IPS DF 6.9 (cell line): Measurements from ENCODE around the gene CCNQ.

Experiments used
- DNase-seq: peaks from one replicate; pipeline ENCODE4 v3.0.0-alpha.2; 2013; ENCODE audit warnings: low read depth, low spot score
- H3K27ac ChIP-seq: one replicate; pipeline ENCODE4 v1.5.1; 2013; ENCODE audit warnings: low read length, control low read depth
- H3K27me3 ChIP-seq: 2 replicates; pipeline ENCODE4 v1.6.1; 2013; ENCODE audit warnings: mild to moderate bottlenecking, low read length; ENCODE audit not compliant: control insufficient read depth, insufficient read depth
- H3K36me3 ChIP-seq: 2 replicates; pipeline ENCODE4 v1.6.1; 2013; ENCODE audit warnings: low read length; ENCODE audit not compliant: control insufficient read depth, insufficient read depth
- H3K4me1 ChIP-seq: 2 replicates; pipeline ENCODE4 v1.6.1; 2013; ENCODE audit warnings: low read length; ENCODE audit not compliant: control insufficient read depth, insufficient read depth
- H3K4me3 ChIP-seq: 2 replicates; pipeline ENCODE4 v1.5.1; 2013; ENCODE audit warnings: mild to moderate bottlenecking, low read length
- H3K9me3 ChIP-seq: 2 replicates; pipeline ENCODE4 v1.6.1; 2013; ENCODE audit warnings: low read length, inconsistent platforms; ENCODE audit not compliant: control insufficient read depth, insufficient read depth
- WGBS: extraction: QIAGEN DNeasy Blood & Tissue Kit; methylation state at CpG from one replicate; pipeline ENCODE4 v1.1.7; 2013; ENCODE audit warnings: mixed read lengths, missing lambda C conversion rate; ENCODE audit not compliant: insufficient read length, insufficient coverage; 5-methylcytosine and 5-hydroxymethylcytosine counted together

The CCNQ gene

DNA sequence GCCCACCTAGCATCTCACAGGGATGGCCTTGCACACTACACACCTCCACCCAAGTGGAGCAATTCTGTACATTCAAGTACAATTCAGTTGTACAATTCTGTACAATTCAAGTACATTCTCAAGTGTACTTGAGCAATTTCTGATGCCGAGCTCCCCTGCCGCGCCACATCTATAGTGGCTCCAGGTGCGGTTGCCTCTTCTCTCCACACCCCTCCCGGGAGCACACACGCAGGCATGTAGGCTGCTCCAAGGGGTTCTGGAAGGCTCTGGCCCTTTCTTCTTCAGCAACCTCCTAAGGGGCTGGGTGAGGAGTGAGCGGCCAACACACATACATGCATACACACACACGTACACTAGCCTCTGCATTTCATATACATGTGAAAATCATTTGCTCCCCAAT, 29.2 kb upstream of the CCNQ start:
- Histone ChIP-seq H3K27me3 (no peaks in the 10 kb centered on the region), H3K9me3 (no peaks in the 10 kb centered on the region), H3K27ac (no peak overlapping the region), H3K4me3 (no peak overlapping the region), H3K4me1 (no peaks in the 10 kb centered on the region; the same call in 1 of the 2 replicates), H3K36me3 (no peaks in the 10 kb centered on the region)
- no CpG with 5 or more reads among the region's 8 CpGs for WGBS
- no peak for DNase-seq

GRCh38 chrX:153627675-153628111, 28.8 kb upstream of the CCNQ start:
- DNase-seq, result no peak
- Histone ChIP-seq H3K27ac (no peak overlapping the region), H3K4me1 (no peaks in the 10 kb centered on the region; the same call in 1 of the 2 replicates), H3K27me3 (no peaks in the 10 kb centered on the region), H3K9me3 (no peaks in the 10 kb centered on the region), H3K4me3 (no peak overlapping the region), H3K36me3 (no peaks in the 10 kb centered on the region)
- no CpG with 5 or more reads among the region's 15 CpGs for WGBS

DNA sequence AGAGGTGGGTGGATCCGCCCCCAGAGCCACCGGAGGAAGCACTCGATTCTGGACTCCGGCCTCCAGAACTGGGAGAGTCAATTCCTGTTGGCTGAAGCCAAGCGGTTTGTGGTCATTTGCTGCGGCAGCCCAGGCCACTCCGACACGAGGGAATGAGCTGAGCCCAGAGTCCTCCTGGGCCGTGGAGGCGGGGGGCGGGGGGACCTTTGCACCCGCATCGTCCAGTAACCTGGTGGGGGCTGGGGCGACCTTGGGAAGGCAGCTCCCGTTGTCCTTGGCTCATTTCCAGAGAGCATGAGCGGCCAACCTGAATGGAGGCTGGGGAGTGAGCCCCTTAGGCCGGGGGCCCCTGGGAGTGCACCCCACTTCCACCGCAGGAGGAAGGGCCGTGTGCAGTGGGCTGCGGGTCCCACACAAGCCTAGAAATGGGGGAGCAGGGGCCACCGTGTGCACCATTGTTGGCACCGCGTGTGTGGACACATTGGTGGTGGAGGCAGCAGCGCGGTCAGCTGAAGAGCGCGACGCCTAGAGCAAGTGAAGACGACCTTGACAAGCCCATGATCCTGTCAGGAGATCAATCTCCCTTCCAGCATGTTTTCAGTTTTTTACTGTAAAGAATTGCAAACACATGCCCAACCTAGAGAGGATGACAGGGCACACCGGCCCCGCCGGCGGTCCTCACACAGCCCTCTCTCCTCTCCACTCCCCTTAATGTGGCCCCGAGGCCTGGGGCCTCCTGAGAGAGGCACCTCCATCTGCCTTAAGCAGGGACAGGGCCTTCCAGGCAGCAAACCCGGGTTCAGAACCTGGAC, 28.1 kb upstream of the CCNQ start:
- no peak for DNase-seq
- no peaks in the 10 kb centered on the region for H3K9me3 ChIP-seq
- H3K27ac ChIP-seq, result no peak overlapping the region
- H3K4me1 ChIP-seq, result no peaks in the 10 kb centered on the region; the same call in 1 of the 2 replicates
- no CpG with 5 or more reads among the region's 35 CpGs for WGBS
- no peaks in the 10 kb centered on the region for H3K36me3 ChIP-seq
- no peaks in the 10 kb centered on the region for H3K27me3 ChIP-seq
- no peak overlapping the region for H3K4me3 ChIP-seq

GRCh38 chrX:153626025-153626633, 27.2 kb upstream of the CCNQ start:
- no peak overlapping the region for H3K27ac ChIP-seq
- H3K36me3 ChIP-seq, result no peaks in the 10 kb centered on the region
- no peaks in the 10 kb centered on the region for H3K27me3 ChIP-seq
- no peaks in the 10 kb centered on the region; the same call in 1 of the 2 replicates for H3K4me1 ChIP-seq
- no peak overlapping the region for H3K4me3 ChIP-seq
- no peaks in the 10 kb centered on the region for H3K9me3 ChIP-seq
- WGBS, result no CpG with 5 or more reads among the region's 16 CpGs
- DNase-seq, result no peak

- Histone ChIP-seq H3K27me3 (no peaks in the 10 kb centered on the region), H3K36me3 (no peaks in the 10 kb centered on the region), H3K27ac (no peak overlapping the region), H3K4me3 (no peak overlapping the region), H3K4me1 (no peaks in the 10 kb centered on the region; the same call in 1 of the 2 replicates), H3K9me3 (no peaks in the 10 kb centered on the region)
- no CpG with 5 or more reads among the region's 21 CpGs for WGBS
- DNase-seq, result no peak
These were observed 26.5 kb upstream of the CCNQ start for GRCh38 chrX:153625271-153626024.

GRCh38 chrX:153624196-153625091, 25.5 kb upstream of the CCNQ start:
- WGBS, result no CpG with 5 or more reads among the region's 15 CpGs

DNA sequence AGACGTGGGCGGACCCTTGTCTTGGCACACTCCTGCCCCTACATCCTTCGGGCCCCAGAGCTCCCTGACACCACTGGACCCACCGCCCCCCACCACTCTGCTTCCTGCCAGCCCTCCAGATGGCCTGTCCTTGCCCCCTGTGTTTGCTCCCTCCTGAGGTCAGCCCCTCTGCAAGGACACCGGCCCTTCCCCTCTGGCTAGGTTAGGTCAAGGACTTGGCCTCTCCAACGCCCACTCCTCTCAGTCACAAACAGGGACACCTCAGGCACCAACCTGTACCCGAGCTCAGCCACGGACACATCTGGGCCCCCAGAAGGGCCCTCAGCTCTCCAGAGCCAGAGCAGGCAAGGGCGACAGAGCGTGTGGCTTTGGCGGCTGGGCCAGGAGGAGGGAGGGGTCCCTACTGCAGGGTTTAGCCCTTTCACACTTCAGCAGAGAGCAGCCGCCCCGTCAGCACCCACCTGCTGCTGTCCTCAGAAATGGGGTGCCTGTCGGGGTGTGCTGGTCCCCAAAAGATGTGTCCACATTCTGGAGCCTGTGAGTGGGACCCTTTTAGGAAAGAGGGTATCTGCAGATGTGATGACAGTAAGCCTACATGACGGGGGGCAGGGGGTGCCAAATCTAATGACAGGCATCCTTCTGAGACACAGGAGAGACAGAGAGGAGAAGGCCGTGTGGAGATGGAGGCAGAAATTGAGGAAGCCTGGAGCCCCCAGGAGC, 24.5 kb upstream of the CCNQ start:
- Histone ChIP-seq H3K4me3 (no peak overlapping the region), H3K9me3 (no peaks in the 10 kb centered on the region), H3K36me3 (no peaks in the 10 kb centered on the region), H3K27ac (no peak overlapping the region), H3K27me3 (no peaks in the 10 kb centered on the region), H3K4me1 (no peaks in the 10 kb centered on the region; the same call in 1 of the 2 replicates)
- no peak for DNase-seq
- WGBS, result no CpG with 5 or more reads among the region's 16 CpGs

More at GRCh38 chrX:153624196-153625091, 25.5 kb upstream of the CCNQ start:
- Histone ChIP-seq H3K27ac (no peak overlapping the region), H3K36me3 (no peaks in the 10 kb centered on the region), H3K4me3 (no peak overlapping the region), H3K4me1 (no peaks in the 10 kb centered on the region; the same call in 1 of the 2 replicates), H3K27me3 (no peaks in the 10 kb centered on the region), H3K9me3 (no peaks in the 10 kb centered on the region)
- no peak for DNase-seq

DNA sequence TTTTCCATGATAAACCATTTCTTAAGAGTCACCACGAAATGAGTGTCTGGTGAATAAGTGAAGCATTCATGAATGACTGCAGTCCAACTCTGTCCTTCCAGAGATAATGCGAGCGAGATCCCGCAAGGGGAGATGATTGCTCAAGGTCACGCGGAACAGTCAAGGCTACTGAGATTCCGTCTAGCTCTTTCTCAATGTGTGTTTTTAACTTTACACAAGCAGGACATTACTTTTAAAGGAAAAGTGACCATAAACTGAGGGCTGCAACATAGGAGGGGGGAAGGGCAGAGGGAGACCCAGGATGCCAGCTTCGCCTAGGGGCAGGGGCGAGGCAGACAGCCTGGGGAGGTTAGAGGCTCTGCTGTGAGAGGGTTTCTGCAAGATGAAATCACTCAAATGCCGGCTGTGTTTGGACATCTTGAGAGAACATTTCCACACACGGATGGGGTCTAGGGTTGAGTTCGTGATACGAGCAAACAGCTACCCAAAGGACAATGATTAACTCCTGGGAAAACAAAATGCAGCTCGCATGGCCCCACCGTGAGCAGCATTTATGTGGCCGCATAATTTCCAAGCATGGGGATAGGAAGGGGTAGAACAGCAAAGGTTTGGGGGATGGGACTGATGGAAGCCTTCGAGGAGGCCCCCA, 23.8 kb upstream of the CCNQ start:
- Histone ChIP-seq H3K27me3 (no peaks in the 10 kb centered on the region), H3K4me3 (no peak overlapping the region), H3K36me3 (no peaks in the 10 kb centered on the region), H3K9me3 (no peaks in the 10 kb centered on the region), H3K27ac (no peak overlapping the region), H3K4me1 (no peaks in the 10 kb centered on the region; the same call in 1 of the 2 replicates)
- no CpG with 5 or more reads among the region's 17 CpGs for WGBS
- DNase-seq, result no peak

GRCh38 chrX:153621949-153622598, 23.1 kb upstream of the CCNQ start:
- no CpG with 5 or more reads among the region's 27 CpGs for WGBS
- Histone ChIP-seq H3K4me1 (no peaks in the 10 kb centered on the region), H3K27ac (no peak overlapping the region), H3K9me3 (no peaks in the 10 kb centered on the region), H3K36me3 (no peaks in the 10 kb centered on the region), H3K4me3 (no peak overlapping the region), H3K27me3 (no peaks in the 10 kb centered on the region)
- DNase-seq, result no peak
